HEK293 (cell line): ENCODE results near the gene GPHN.

ENCODE experiments used
- CTCF ChIA-PET: fragments of 350-600 bp; formaldehyde crosslinking; extraction: SDS; loops from one replicate; lab custom pipeline; 2021; ENCODE audit warnings: antibody characterized with exemption; lab: Yijun Ruan, JAX
- POLR2A ChIA-PET: fragments of 300-600 bp; formaldehyde crosslinking; extraction: SDS; loops from one replicate; lab custom pipeline; 2020; ENCODE audit warnings: antibody characterized with exemption, inconsistent platforms; lab: Yijun Ruan, JAX
- H3K27ac ChIP-seq: fragments of 200-500 bp; sonication (Bioruptor generic); 2 replicates; pipeline ENCODE4 v1.5.1; 2014; ENCODE audit warnings: low read depth, low read length, control low read depth, inconsistent platforms; ENCODE audit errors: extremely low read depth
- H3K36me3 ChIP-seq, 2 experiments: fragments of 200-500 bp in 1 of 2; sonication (Bioruptor generic) in 1 of 2; 1 replicate in 1 of 2; 2 replicates in 1 of 2; pipeline ENCODE4 v1.5.1; 2014 to 2017; ENCODE audit warnings: inconsistent platforms in 2 of 2, low read length in 2 of 2; ENCODE audit not compliant: control insufficient read depth in 2 of 2, insufficient read depth in 1 of 2
- H3K4me1 ChIP-seq: fragments of 200-500 bp; sonication (Bioruptor generic); 2 replicates; pipeline ENCODE4 v1.5.1; 2014; ENCODE audit warnings: mild to moderate bottlenecking, low read length, inconsistent platforms; ENCODE audit not compliant: control insufficient read depth, insufficient read depth
- H3K4me3 ChIP-seq: 2 replicates; pipeline ENCODE4 v1.5.1; 2011; ENCODE audit warnings: low read depth, mild to moderate bottlenecking, control low read depth, low read length, moderate library complexity
- H3K9me3 ChIP-seq: fragments of 200-500 bp; sonication (Bioruptor generic); 2 replicates; pipeline ENCODE4 v1.5.1; 2014; ENCODE audit warnings: low read depth, low read length, inconsistent platforms; ENCODE audit not compliant: control insufficient read depth, insufficient read depth
- KLF16 ChIP-seq: fragments of 450-650 bp; formaldehyde crosslinking; IDR thresholded peaks from 2 replicates; pipeline ENCODE4 v1.5.1; 2017; ENCODE audit warnings: missing biosample characterization, missing genetic modification characterization
- MEIS1 ChIP-seq: sonication (generic); formaldehyde crosslinking; IDR thresholded peaks from 2 replicates; pipeline ENCODE4 v1.8.1; 2022; ENCODE audit warnings: missing genetic modification reagents, mild to moderate bottlenecking, borderline replicate concordance
- YY1 ChIP-seq: fragments of 450-650 bp; formaldehyde crosslinking; IDR thresholded peaks from 2 replicates; pipeline ENCODE4 v1.5.1; 2018; ENCODE audit warnings: missing biosample characterization, missing genetic modification characterization
- ZBTB48 ChIP-seq: fragments of 450-650 bp; formaldehyde crosslinking; IDR thresholded peaks from 2 replicates; pipeline ENCODE4 v1.5.1; 2016; ENCODE audit warnings: missing biosample characterization, missing genetic modification characterization
- ZIC2 ChIP-seq: fragments of 450-650 bp; formaldehyde crosslinking; IDR thresholded peaks from 2 replicates; pipeline ENCODE4 v1.5.1; 2016; ENCODE audit warnings: missing biosample characterization, missing genetic modification characterization
- ZNF175 ChIP-seq: fragments of 450-650 bp; formaldehyde crosslinking; IDR thresholded peaks from 2 replicates; pipeline ENCODE4 v1.5.1; 2016; ENCODE audit warnings: missing biosample characterization, missing genetic modification characterization
- ZNF223 ChIP-seq: fragments of 450-650 bp; formaldehyde crosslinking; IDR thresholded peaks from 2 replicates; pipeline ENCODE4 v1.5.1; 2016; ENCODE audit warnings: missing biosample characterization, missing genetic modification characterization
- ZNF248 ChIP-seq: fragments of 450-650 bp; formaldehyde crosslinking; IDR thresholded peaks from 2 replicates; pipeline ENCODE4 v1.5.1; 2017; ENCODE audit warnings: missing biosample characterization, missing genetic modification characterization
- ZNF37A ChIP-seq: fragments of 450-650 bp; IDR thresholded peaks from 2 replicates; pipeline ENCODE4 v1.5.1; 2018; ENCODE audit warnings: missing biosample characterization, missing genetic modification characterization
- ZNF555 ChIP-seq: fragments of 450-650 bp; formaldehyde crosslinking; conservative IDR thresholded peaks from 2 replicates; pipeline ENCODE4 v1.5.1; 2017; ENCODE audit warnings: missing biosample characterization, mild to moderate bottlenecking, missing genetic modification characterization, inconsistent platforms
- TF ChIP-seq, protein P1 (sequence below): fragments of 450-650 bp; formaldehyde crosslinking; IDR thresholded peaks from 2 replicates; pipeline ENCODE4 v1.5.1; 2016; ENCODE audit warnings: missing biosample characterization, missing genetic modification characterization
- TF ChIP-seq, protein P2 (sequence below): fragments of 450-650 bp; IDR thresholded peaks from 2 replicates; pipeline ENCODE4 v1.5.1; 2018; ENCODE audit warnings: missing biosample characterization, mild to moderate bottlenecking, missing genetic modification characterization
- TF ChIP-seq, protein P3 (sequence below): fragments of 450-650 bp; formaldehyde crosslinking; IDR thresholded peaks from 2 replicates; pipeline ENCODE4 v1.5.1; 2016; ENCODE audit warnings: missing biosample characterization, missing genetic modification characterization
- TF ChIP-seq, protein P4 (sequence below): fragments of 450-650 bp; formaldehyde crosslinking; IDR thresholded peaks from 2 replicates; pipeline ENCODE4 v1.5.1; 2016; ENCODE audit warnings: missing biosample characterization, missing genetic modification characterization, low read depth

Gene GPHN

DNA sequence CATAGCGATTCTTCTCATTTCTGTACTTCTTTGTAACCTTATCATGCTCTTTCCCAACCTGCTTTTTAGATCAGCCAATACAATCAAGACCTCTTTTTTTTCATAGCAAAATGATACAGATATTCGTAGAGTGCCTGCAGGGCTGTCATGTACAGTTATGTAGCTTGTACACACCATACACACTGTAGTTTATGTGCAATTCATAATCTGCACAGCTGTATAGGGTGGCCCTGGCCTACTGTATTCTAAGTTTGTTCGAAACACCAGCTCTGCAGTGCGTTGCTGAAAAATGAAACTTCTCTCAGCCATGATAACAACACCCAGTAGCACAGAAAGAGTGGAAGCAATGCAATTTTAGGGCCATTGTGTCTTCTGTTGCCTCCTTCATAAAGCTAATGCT is 717.6 kb downstream of the GPHN start:
- Histone ChIP-seq H3K27ac (no peak overlapping the region), H3K36me3 (no peaks in the 10 kb centered on the region)
- CTCF ChIA-PET = interaction anchor here (1.1 to 2.8 kb wide), 2 partner anchors 56 to 60 kb away, joined by 4 to 11 read pairs; no protein-coding TSS in a partner anchor
- POLR2A ChIA-PET = no interaction called here
- TF ChIP-seq, protein P1, sequence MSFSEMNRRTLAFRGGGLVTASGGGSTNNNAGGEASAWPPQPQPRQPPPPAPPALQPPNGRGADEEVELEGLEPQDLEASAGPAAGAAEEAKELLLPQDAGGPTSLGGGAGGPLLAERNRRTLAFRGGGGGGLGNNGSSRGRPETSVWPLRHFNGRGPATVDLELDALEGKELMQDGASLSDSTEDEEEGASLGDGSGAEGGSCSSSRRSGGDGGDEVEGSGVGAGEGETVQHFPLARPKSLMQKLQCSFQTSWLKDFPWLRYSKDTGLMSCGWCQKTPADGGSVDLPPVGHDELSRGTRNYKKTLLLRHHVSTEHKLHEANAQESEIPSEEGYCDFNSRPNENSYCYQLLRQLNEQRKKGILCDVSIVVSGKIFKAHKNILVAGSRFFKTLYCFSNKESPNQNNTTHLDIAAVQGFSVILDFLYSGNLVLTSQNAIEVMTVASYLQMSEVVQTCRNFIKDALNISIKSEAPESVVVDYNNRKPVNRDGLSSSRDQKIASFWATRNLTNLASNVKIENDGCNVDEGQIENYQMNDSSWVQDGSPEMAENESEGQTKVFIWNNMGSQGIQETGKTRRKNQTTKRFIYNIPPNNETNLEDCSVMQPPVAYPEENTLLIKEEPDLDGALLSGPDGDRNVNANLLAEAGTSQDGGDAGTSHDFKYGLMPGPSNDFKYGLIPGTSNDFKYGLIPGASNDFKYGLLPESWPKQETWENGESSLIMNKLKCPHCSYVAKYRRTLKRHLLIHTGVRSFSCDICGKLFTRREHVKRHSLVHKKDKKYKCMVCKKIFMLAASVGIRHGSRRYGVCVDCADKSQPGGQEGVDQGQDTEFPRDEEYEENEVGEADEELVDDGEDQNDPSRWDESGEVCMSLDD (tag by site-specific recombination) = no peak
- no peak for TF ChIP-seq ZNF175
- TF ChIP-seq ZBTB48 = no peak
- TF ChIP-seq ZNF37A (tag by site-specific recombination) = no peak
- no peak for TF ChIP-seq ZIC2 (tag by site-specific recombination)
- no peak for TF ChIP-seq MEIS1
- TF ChIP-seq YY1 (tag by site-specific recombination) = no peak
- TF ChIP-seq, protein P2, sequence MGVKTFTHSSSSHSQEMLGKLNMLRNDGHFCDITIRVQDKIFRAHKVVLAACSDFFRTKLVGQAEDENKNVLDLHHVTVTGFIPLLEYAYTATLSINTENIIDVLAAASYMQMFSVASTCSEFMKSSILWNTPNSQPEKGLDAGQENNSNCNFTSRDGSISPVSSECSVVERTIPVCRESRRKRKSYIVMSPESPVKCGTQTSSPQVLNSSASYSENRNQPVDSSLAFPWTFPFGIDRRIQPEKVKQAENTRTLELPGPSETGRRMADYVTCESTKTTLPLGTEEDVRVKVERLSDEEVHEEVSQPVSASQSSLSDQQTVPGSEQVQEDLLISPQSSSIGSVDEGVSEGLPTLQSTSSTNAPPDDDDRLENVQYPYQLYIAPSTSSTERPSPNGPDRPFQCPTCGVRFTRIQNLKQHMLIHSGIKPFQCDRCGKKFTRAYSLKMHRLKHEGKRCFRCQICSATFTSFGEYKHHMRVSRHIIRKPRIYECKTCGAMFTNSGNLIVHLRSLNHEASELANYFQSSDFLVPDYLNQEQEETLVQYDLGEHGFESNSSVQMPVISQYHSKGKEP (tag by site-specific recombination) = no peak
- TF ChIP-seq, all 188 proteins: peak for 0
- H3K4me3 ChIP-seq = no peak overlapping the region
- peaks cover 13% of the 10 kb centered on the region; the same call in 1 of the 2 replicates for H3K4me1 ChIP-seq
- no peaks in the 10 kb centered on the region for H3K9me3 ChIP-seq

DNA sequence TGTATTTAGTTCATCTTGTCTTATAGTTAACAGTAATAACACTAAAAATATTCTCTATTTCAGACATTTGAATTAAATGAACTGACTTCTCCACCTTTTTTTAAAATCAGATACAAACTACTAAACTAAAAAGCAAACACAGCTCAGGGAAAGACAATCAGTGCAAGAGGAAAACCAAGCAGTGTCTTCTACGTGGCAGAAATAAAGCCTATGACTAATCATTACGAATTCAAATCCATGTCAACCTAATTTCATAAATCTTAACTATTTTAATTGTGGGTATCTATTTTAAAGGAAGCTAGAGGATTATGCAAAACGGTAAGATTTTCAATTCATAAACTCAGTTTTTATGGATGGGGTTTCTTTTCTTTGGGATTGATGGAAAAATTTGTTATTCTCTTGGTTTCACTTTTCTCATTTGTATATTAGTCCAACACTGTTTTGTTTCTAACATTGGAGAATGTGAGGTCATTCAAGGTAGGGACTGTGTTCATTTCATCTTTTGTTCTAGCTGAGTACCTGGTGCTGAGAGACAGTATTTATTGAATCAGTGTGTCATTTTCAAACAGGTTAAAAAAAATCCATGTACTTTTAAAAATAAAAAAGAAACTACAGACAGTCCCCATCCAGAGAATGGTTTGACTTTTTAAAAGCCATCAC is 720.5 kb downstream of the GPHN start:
- H3K27ac ChIP-seq = no peak overlapping the region
- no peak overlapping the region for H3K4me3 ChIP-seq
- peaks cover 5% of the 10 kb centered on the region; the same call in 1 of the 2 replicates for H3K4me1 ChIP-seq
- TF ChIP-seq KLF16 (tag by site-specific recombination) (no peak), ZNF248 (no peak), ZNF555 (tag by site-specific recombination) (no peak), ZNF223 (tag by site-specific recombination) (no peak)
- TF ChIP-seq, protein P3, sequence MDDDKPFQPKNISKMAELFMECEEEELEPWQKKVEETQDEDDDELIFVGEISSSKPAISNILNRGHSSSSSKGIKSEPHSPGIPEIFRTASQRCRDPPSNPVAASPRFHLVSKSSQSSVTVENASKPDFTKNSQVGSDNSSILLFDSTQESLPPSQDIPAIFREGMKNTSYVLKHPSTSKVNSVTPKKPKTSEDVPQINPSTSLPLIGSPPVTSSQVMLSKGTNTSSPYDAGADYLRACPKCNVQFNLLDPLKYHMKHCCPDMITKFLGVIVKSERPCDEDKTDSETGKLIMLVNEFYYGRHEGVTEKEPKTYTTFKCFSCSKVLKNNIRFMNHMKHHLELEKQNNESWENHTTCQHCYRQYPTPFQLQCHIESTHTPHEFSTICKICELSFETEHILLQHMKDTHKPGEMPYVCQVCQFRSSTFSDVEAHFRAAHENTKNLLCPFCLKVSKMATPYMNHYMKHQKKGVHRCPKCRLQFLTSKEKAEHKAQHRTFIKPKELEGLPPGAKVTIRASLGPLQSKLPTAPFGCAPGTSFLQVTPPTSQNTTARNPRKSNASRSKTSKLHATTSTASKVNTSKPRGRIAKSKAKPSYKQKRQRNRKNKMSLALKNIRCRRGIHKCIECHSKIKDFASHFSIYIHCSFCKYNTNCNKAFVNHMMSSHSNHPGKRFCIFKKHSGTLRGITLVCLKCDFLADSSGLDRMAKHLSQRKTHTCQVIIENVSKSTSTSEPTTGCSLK (tag by site-specific recombination) = no peak
- TF ChIP-seq, protein P4, sequence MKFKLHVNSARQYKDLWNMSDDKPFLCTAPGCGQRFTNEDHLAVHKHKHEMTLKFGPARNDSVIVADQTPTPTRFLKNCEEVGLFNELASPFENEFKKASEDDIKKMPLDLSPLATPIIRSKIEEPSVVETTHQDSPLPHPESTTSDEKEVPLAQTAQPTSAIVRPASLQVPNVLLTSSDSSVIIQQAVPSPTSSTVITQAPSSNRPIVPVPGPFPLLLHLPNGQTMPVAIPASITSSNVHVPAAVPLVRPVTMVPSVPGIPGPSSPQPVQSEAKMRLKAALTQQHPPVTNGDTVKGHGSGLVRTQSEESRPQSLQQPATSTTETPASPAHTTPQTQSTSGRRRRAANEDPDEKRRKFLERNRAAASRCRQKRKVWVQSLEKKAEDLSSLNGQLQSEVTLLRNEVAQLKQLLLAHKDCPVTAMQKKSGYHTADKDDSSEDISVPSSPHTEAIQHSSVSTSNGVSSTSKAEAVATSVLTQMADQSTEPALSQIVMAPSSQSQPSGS (tag by site-specific recombination) = no peak
- CTCF ChIA-PET = no interaction called here
- no peaks in the 10 kb centered on the region for H3K9me3 ChIP-seq
- POLR2A ChIA-PET = no interaction called here
- H3K36me3 ChIP-seq = no peaks in the 10 kb centered on the region
